GM12865 (cell line): ENCODE results near the gene PAWR.

Source experiments
- DNase-seq: peaks from one replicate; pipeline ENCODE4 v3.0.0; 2010; ENCODE audit warnings: low read depth
- H3K4me3 ChIP-seq: 2 replicates; pipeline ENCODE4 v1.5.1; 2011; ENCODE audit warnings: mild to moderate bottlenecking, low read depth, low read length, control low read depth
- CTCF ChIP-seq: IDR thresholded peaks from 2 replicates; pipeline ENCODE4 v1.5.1; 2011; ENCODE audit warnings: low read length, control low read depth, low read depth, inconsistent platforms; ENCODE audit not compliant: insufficient read depth; ENCODE audit errors: missing control alignments

Gene PAWR

GRCh38 chr12:79644274-79645234 is 46.2 kb downstream of the PAWR start:
- no peak for DNase-seq
- TF ChIP-seq CTCF = no peak
- no peak overlapping the region for H3K4me3 ChIP-seq

GRCh38 chr12:79643821-79644220 is 46.9 kb downstream of the PAWR start:
- no peak for DNase-seq
- no peak for TF ChIP-seq CTCF
- H3K4me3 ChIP-seq = no peak overlapping the region

GRCh38 chr12:79638490-79638889 is 52.3 kb downstream of the PAWR start:
- no peak for DNase-seq
- no peak overlapping the region for H3K4me3 ChIP-seq
- TF ChIP-seq CTCF = no peak

GRCh38 chr12:79637093-79637492 is 53.7 kb downstream of the PAWR start:
- no peak for TF ChIP-seq CTCF
- no peak overlapping the region for H3K4me3 ChIP-seq
- DNase-seq = no peak

GRCh38 chr12:79635676-79636075 is 55.1 kb downstream of the PAWR start:
- no peak overlapping the region for H3K4me3 ChIP-seq
- TF ChIP-seq CTCF = no peak
- DNase-seq = no peak

- TF ChIP-seq CTCF = no peak
- no peak overlapping the region for H3K4me3 ChIP-seq
- DNase-seq = no peak
Measured at GRCh38 chr12:79634957-79635471, 55.8 kb downstream of the PAWR start.
